GM13977 (cell line): ENCODE data around the gene HSF5.

ENCODE experiments used
- DNase-seq: peaks from one replicate; pipeline ENCODE4 v3.0.0; 2012; ENCODE audit warnings: low spot score
- in situ Hi-C: fragments of 300-500 bp; cut with MboI; formaldehyde crosslinking; loops from one replicate; pipeline ENCODE4 v1.12.0; 2022; ENCODE audit warnings: low sequenced_read_pairs, low pct_unique_long_range_greater_than_20kb, mixed read lengths, inconsistent platforms; ENCODE audit not compliant: unreplicated experiment
- TF ChIP-seq, protein P1 (sequence below): IDR thresholded peaks from 2 replicates; pipeline ENCODE4 v1.5.1; 2012; ENCODE audit warnings: mild to moderate bottlenecking, control low read depth; ENCODE audit not compliant: insufficient read depth; ENCODE audit errors: extremely low read depth, missing control alignments

HSF5 gene

DNA sequence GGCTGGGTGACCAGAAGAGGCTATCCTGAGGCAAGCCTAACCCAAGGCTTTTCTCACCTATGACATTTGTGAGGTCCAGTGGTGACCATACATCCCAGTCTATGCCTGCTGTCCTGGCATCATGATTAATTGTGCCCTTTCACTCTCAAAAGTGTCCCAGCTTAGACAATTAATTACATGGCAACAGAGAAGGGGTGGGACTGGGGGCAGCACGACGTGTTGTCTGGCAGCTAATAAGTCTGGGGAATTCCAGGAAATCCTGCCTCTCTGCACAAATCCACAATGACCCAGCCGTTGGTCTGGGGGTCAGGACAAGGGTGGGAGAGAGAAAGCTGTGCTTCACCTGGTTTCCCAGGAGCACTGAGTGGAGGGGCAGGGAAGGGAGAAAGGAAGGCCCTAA, 40.2 kb upstream of the HSF5 start:
- TF ChIP-seq, protein P1, sequence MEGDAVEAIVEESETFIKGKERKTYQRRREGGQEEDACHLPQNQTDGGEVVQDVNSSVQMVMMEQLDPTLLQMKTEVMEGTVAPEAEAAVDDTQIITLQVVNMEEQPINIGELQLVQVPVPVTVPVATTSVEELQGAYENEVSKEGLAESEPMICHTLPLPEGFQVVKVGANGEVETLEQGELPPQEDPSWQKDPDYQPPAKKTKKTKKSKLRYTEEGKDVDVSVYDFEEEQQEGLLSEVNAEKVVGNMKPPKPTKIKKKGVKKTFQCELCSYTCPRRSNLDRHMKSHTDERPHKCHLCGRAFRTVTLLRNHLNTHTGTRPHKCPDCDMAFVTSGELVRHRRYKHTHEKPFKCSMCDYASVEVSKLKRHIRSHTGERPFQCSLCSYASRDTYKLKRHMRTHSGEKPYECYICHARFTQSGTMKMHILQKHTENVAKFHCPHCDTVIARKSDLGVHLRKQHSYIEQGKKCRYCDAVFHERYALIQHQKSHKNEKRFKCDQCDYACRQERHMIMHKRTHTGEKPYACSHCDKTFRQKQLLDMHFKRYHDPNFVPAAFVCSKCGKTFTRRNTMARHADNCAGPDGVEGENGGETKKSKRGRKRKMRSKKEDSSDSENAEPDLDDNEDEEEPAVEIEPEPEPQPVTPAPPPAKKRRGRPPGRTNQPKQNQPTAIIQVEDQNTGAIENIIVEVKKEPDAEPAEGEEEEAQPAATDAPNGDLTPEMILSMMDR = no peak
- in situ Hi-C loops = loop anchor here (10.0 kb wide), 1 partner anchor 476 kb away; no protein-coding TSS in a partner anchor
- no peak for DNase-seq

DNA sequence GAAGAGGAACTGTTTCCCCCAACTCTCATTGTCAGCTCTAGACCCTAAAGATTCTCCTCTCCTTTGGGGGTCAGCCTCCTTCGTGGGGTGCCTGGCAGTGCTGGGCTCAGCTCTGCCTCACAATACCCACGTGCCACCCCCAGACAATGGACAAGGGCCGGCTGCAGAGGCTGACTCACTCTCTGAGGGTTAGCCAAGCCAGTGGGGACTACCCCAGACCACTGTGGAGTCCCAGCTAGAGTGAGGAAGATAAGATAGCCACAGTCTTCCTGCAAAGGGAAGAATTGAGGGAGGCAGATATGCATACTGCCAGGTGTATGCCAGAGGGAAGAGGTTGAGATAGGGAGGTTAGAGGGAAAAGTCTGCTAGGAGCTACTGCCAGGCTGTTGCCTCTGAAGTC, 39.7 kb upstream of the HSF5 start:
- no peak for DNase-seq
- in situ Hi-C loops = loop anchor here (10.0 kb wide), 1 partner anchor 477 kb away; no protein-coding TSS in a partner anchor

DNA sequence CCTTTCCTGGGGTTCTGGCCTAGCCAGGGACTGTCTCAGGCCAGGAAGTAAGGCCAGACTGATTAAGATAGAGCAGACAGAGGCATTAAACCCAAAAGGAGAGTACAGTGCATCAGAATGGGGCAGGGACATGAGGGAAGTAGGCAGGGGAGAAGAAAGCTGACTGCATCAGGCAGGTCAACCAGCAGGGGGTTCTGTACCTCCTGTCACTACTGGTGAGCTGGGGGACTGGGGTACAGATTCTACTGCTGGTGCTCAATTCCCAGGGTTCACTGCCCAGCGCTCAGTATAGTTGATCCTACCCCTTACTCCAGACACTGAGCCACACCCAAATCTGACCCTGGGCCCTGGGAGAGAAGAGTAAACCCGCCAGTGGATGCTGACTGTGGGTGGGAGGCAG, 39.1 kb upstream of the HSF5 start:
- TF ChIP-seq, protein P1 = peak; percentile 28
- no peak for DNase-seq
- in situ Hi-C loops = loop anchor here (10.0 kb wide), 1 partner anchor 477 kb away; no protein-coding TSS in a partner anchor

More for the DNA sequence above, 39.7 kb upstream of the HSF5 start:
- TF ChIP-seq, protein P1 = no peak

DNA sequence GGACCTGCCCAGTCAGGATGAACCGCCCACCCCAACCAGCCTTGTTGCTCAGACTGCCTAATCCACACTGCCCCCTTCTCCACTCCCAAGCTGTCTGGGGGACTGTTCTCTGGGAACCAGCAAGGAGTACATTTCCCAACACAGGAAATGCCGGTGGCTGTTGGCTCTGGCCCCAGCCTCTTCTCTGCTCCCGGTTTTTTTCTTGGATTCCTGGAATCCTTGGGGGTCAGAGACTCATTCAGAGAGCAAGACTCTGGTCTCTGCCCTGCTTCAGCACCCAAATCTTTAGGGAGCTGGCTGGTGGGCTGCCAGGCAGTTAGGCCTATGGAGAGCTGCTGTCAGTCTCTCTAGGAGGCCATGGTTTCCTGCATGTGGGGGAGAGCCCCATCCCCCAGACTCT, 37.0 kb upstream of the HSF5 start:
- no peak for DNase-seq
- TF ChIP-seq, protein P1 = no peak
- in situ Hi-C loops = loop anchor here (10.0 kb wide), 1 partner anchor 480 kb away; no protein-coding TSS in a partner anchor

DNA sequence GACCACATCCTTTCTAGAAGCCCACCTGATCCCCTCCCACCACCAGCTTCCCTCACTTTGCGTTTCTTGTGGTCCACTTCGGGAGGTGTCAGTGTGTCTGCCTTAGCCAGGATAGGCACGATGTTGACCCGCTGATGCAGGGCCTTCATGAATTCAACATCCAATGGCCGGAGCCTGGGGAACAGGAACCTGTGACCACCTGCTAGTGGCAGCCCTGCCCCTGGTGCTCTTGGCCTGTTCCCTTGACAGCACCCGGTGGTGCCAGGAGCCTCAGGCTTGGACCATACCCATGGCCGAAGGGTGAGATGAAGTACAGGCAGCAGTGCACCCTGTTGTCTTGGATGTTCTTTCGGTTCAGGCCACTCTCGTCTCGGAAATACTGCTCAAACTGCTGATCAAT, 33.5 kb upstream of the HSF5 start:
- TF ChIP-seq, protein P1 = no peak
- in situ Hi-C loops = loop anchor here (10.0 kb wide), 1 partner anchor 483 kb away; no protein-coding TSS in a partner anchor
- no peak for DNase-seq

DNA sequence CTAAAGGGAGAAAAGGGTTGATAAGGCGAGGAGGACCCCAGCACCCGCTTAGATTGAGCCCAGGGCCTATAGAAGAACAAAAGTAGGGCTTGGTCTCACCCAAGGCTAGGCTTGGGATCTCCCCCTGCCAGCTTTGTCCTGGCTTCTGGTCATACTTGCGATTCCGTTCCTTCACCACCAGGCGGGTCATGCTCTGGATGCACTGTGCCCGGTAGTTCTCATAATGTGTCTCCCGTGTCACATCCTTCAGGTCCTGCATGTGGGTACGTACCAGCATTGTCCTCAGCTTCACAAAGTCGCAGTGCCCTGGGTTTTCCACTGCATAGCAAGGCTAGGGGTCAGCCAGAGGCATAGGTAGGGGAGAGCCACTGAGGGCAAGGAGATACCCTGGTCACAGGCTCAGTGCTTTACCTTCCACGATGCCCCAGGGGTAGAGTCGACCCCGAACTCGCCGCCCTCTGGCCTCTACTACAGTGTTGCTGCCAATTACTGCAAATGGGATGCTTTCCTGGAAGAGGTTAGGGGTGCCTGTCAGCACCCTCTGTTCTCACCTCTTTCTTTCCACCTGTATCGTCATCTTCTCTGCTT, 32.7 kb upstream of the HSF5 start:
- no peak for DNase-seq
- in situ Hi-C loops = loop anchor here (10.0 kb wide), 1 partner anchor 484 kb away; no protein-coding TSS in a partner anchor

More for the DNA sequence above, 32.7 kb upstream of the HSF5 start:
- TF ChIP-seq, protein P1 = peak; percentile 18
